IMR-90 (cell line): Measurements from ENCODE around the gene GBA2. TPM values are rescaled to one million over a fixed set of nuclear protein-coding genes. Genes with fewer than 3 reads are reported as not detected.
A peak's percentile ranks its signal among the peaks of the same experiment; 100 is the strongest.

Source experiments
- ATAC-seq: fragments of 200-7000 bp; cut with Tn5 transposase; 2 replicates; pipeline ENCODE4 v1.9.1; 2020; ENCODE audit warnings: low read depth, mild to moderate bottlenecking, moderate library complexity
- BruUV-seq: library from RNA; stranded (reverse); fragments of 400-500 nt; replicated peaks from 2 replicates; lab custom pipeline; 2021; lab: Mats Ljungman, UMichigan
- CTCF ChIA-PET: fragments of 300-600 bp; formaldehyde crosslinking; extraction: SDS; loops from one replicate; lab custom pipeline; 2021; ENCODE audit warnings: antibody characterized with exemption; lab: Yijun Ruan, JAX
- POLR2A ChIA-PET: fragments of 300-600 bp; sonication (Branson Sonifier 250); formaldehyde crosslinking; loops from one replicate; lab custom pipeline; 2022; ENCODE audit warnings: antibody characterized with exemption; ENCODE audit not compliant: unreplicated experiment; lab: Charles Lee
- DNase-seq: peaks from one replicate; pipeline ENCODE4 v3.0.0; 2013
- H2AFZ ChIP-seq: replicated peaks from 2 replicates; pipeline ENCODE3; 2013; ENCODE audit warnings: low read length, mild to moderate bottlenecking; ENCODE audit not compliant: poor library complexity
- H2AK5ac ChIP-seq: 2 replicates; pipeline ENCODE4 v1.6.1; 2013; ENCODE audit warnings: low read depth, low read length, inconsistent platforms
- H2AK9ac ChIP-seq: replicated peaks from 2 replicates; pipeline ENCODE3; 2013; ENCODE audit warnings: mild to moderate bottlenecking, low read depth, low read length, moderate library complexity; ENCODE audit not compliant: poor library complexity
- H2BK120ac ChIP-seq: 2 replicates; pipeline ENCODE4 v1.6.1; 2013; ENCODE audit warnings: low read depth, low read length, inconsistent platforms
- H2BK15ac ChIP-seq: 3 replicates; pipeline ENCODE4 v1.6.1; 2013; ENCODE audit warnings: low read depth, low read length, inconsistent platforms
- H2BK20ac ChIP-seq: 2 replicates; pipeline ENCODE4 v1.6.1; 2013; ENCODE audit warnings: low read depth, mild to moderate bottlenecking, inconsistent platforms, low read length, moderate library complexity
- H2BK5ac ChIP-seq: 2 replicates; pipeline ENCODE4 v1.6.1; 2013; ENCODE audit warnings: mild to moderate bottlenecking, low read depth, low read length, inconsistent platforms; ENCODE audit not compliant: poor library complexity, severe bottlenecking
- H3K14ac ChIP-seq: replicated peaks from 2 replicates; pipeline ENCODE4 v1.6.1; 2013; ENCODE audit warnings: low read depth, low read length, inconsistent platforms
- H3K18ac ChIP-seq: 2 replicates; pipeline ENCODE4 v1.6.1; 2013; ENCODE audit warnings: low read depth, low read length, control low read depth
- H3K23ac ChIP-seq: 2 replicates; pipeline ENCODE4 v1.6.1; 2013; ENCODE audit warnings: low read depth, low read length, inconsistent platforms
- H3K27ac ChIP-seq: 2 replicates; pipeline ENCODE4 v1.5.1; 2013; ENCODE audit warnings: mild to moderate bottlenecking, control low read depth, low read length; ENCODE audit not compliant: insufficient read depth
- H3K27me3 ChIP-seq: 2 replicates; pipeline ENCODE4 v1.6.1; 2013; ENCODE audit warnings: low read length; ENCODE audit not compliant: control insufficient read depth, insufficient read depth
- H3K36me3 ChIP-seq: 2 replicates; pipeline ENCODE4 v1.6.1; 2013; ENCODE audit warnings: low read length, mixed read lengths; ENCODE audit not compliant: control insufficient read depth, insufficient read depth
- H3K4ac ChIP-seq: 2 replicates; pipeline ENCODE4 v1.6.1; 2013; ENCODE audit warnings: low read depth, low read length, inconsistent platforms
- H3K4me1 ChIP-seq: 2 replicates; pipeline ENCODE4 v1.6.1; 2013; ENCODE audit warnings: low read length, mixed read lengths; ENCODE audit not compliant: control insufficient read depth, insufficient read depth
- H3K4me2 ChIP-seq: 2 replicates; pipeline ENCODE4 v1.6.1; 2013; ENCODE audit warnings: low read depth, mild to moderate bottlenecking, control low read depth, low read length, moderate library complexity
- H3K4me3 ChIP-seq: 2 replicates; pipeline ENCODE4 v1.5.1; 2013; ENCODE audit warnings: low read depth, mild to moderate bottlenecking, control low read depth, low read length, moderate library complexity; ENCODE audit not compliant: insufficient read depth
- H3K56ac ChIP-seq: 2 replicates; pipeline ENCODE4 v1.6.1; 2013; ENCODE audit warnings: low read length, inconsistent platforms; ENCODE audit not compliant: insufficient read depth; ENCODE audit errors: extremely low read depth
- H3K79me1 ChIP-seq, 2 experiments: 2 replicates each; pipeline ENCODE4 v1.6.1; 2013; ENCODE audit warnings: low read length in 2 of 2, inconsistent platforms in 1 of 2, low read depth in 1 of 2
- H3K9ac ChIP-seq: 2 replicates; pipeline ENCODE4 v1.6.1; 2013; ENCODE audit warnings: low read depth, low read length, control low read depth
- H3K9me1 ChIP-seq: 2 replicates; pipeline ENCODE4 v1.6.1; 2013; ENCODE audit warnings: low read length, inconsistent platforms; ENCODE audit not compliant: insufficient read depth
- H3K9me3 ChIP-seq: 2 replicates; pipeline ENCODE4 v1.6.1; 2013; ENCODE audit warnings: low read length; ENCODE audit not compliant: control insufficient read depth, insufficient read depth
- H4K20me1 ChIP-seq: 2 replicates; pipeline ENCODE4 v1.6.1; 2013; ENCODE audit warnings: low read length, inconsistent platforms; ENCODE audit not compliant: insufficient read depth
- H4K5ac ChIP-seq: 2 replicates; pipeline ENCODE4 v1.6.1; 2013; ENCODE audit warnings: mild to moderate bottlenecking, low read depth, low read length, control low read depth
- H4K8ac ChIP-seq, 2 experiments: 2 replicates each; pipeline ENCODE4 v1.6.1; 2013; ENCODE audit warnings: low read depth in 2 of 2, low read length in 2 of 2, control low read depth in 1 of 2, inconsistent platforms in 1 of 2
- H4K91ac ChIP-seq: 2 replicates; pipeline ENCODE4 v1.6.1; 2013; ENCODE audit warnings: low read depth, low read length, inconsistent platforms; ENCODE audit not compliant: insufficient read depth
- CTCF ChIP-seq: conservative IDR thresholded peaks from 2 replicates; pipeline ENCODE4 v1.5.1; 2012; ENCODE audit warnings: mild to moderate bottlenecking, low read depth, low read length, improper control_type of control experiment
- MAFK ChIP-seq: IDR thresholded peaks from 2 replicates; pipeline ENCODE4 v1.6.1; 2012; ENCODE audit warnings: low read depth, low read length, improper control_type of control experiment
- POLR2A ChIP-seq: IDR thresholded peaks from 2 replicates; pipeline ENCODE4 v1.6.1; 2012; ENCODE audit warnings: mild to moderate bottlenecking, low read depth, low read length
- RFX5 ChIP-seq: IDR thresholded peaks from 2 replicates; pipeline ENCODE4 v1.8.0; 2012; ENCODE audit warnings: low read depth, mild to moderate bottlenecking, low read length, moderate library complexity
- WGBS, 2 experiments: methylation state at CpG; one replicate each; pipeline versions ENCODE4 v1.1.5 to v1.1.7; 2013; ENCODE audit warnings: missing lambda C conversion rate in 2 of 2; ENCODE audit not compliant: insufficient read length in 1 of 2; ENCODE audit errors: extremely low coverage in 2 of 2; 5-methylcytosine and 5-hydroxymethylcytosine counted together
- dilution Hi-C: fragments of 300-500 bp; cut with HindIII; formaldehyde crosslinking; loops from one replicate; pipeline ENCODE4 v1.14.3; 2018; ENCODE audit warnings: low sequenced_read_pairs; ENCODE audit not compliant: unreplicated experiment
- in situ Hi-C: fragments of 300-500 bp; cut with MboI; formaldehyde crosslinking; loops from 3 replicates; pipeline ENCODE4 v1.14.3; 2019; ENCODE audit warnings: low sequenced_read_pairs, inconsistent platforms, mixed read lengths
- intact Hi-C: fragments of 100-400 bp; cut with micrococcal nuclease; formaldehyde crosslinking; loops from 2 replicates; pipeline ENCODE4 v1.10.0; 2022
- polyA plus RNA-seq, 3 experiments: library from polyadenylated mRNA; depleted of rRNA; stranded (reverse); fragments of >200 nt; gene quantifications; 2 replicates each; pipeline ENCODE4 v1.2.3, GENCODE V29; 2012; ENCODE audit warnings: low replicate concordance in 1 of 3
- total RNA-seq: library from RNA; depleted of rRNA; stranded (reverse); fragments of >200 nt; gene quantifications from 2 replicates; pipeline ENCODE4 v1.2.3, GENCODE V29; 2012

The GBA2 gene
- total and polyA plus RNA-seq, 2 of the 4 experiments (the other 2 are of a cell fraction) = 18.1 to 38.2 TPM

GRCh38 chr9:35793461-35793860 is 44.4 kb upstream of the GBA2 start:
- H2BK5ac ChIP-seq = no peak overlapping the region
- 42% methylated on average over 2 of the region's 2 CpGs; no CpG with 5 or more reads in 1 of the 2 experiments for WGBS, 2 experiments
- H3K23ac ChIP-seq = peak overlapping the region; percentile 91
- no peaks in the 10 kb centered on the region for H3K9me3 ChIP-seq
- H2AK9ac ChIP-seq = no peak overlapping the region
- peak overlapping the region; percentile 56; the same call in 1 of the 2 replicates for H3K9ac ChIP-seq
- H3K18ac ChIP-seq = no peak overlapping the region
- peaks cover 28% of the 10 kb centered on the region for H3K4me1 ChIP-seq
- DNase-seq (no peak), ATAC-seq (no peak)
- H3K56ac ChIP-seq = no peak overlapping the region
- peak overlapping the region in 1 of 2 experiments; percentile 0; a peak in 1 of 4 replicates for H4K8ac ChIP-seq
- peak overlapping the region; percentile 10 for H4K5ac ChIP-seq
- peaks cover 27 to 62% of the 10 kb centered on the region in 2 experiments for H3K79me1 ChIP-seq
- H2BK15ac ChIP-seq = no peak overlapping the region
- peak overlapping the region; percentile 27 for H3K4me3 ChIP-seq
- no peak overlapping the region for H2BK20ac ChIP-seq
- no peaks in the 10 kb centered on the region for H4K20me1 ChIP-seq
- TF ChIP-seq CTCF (no peak), POLR2A (no peak), MAFK (no peak), RFX5 (no peak)
- peak overlapping the region; percentile 98 for H3K4me2 ChIP-seq
- no TSS peak for BruUV-seq
- H2AFZ ChIP-seq = no peak overlapping the region
- no peak overlapping the region for H4K91ac ChIP-seq
- H3K4ac ChIP-seq = peak overlapping the region; percentile 21
- in situ Hi-C loops (no loop called here), dilution Hi-C loops (no loop called here), intact Hi-C loops (no loop called here)
- H3K36me3 ChIP-seq = no peaks in the 10 kb centered on the region
- ChIA-PET POLR2A (no interaction called here), CTCF (no interaction called here)
- no peak overlapping the region for H2AK5ac ChIP-seq
- H3K27me3 ChIP-seq = no peaks in the 10 kb centered on the region
- peak overlapping the region; percentile 93; the same call in 1 of the 2 replicates for H3K14ac ChIP-seq
- H3K27ac ChIP-seq = no peak overlapping the region
- peaks cover 42% of the 10 kb centered on the region for H3K9me1 ChIP-seq
- no peak overlapping the region for H2BK120ac ChIP-seq
